ENCODE measurements around the gene RASGRF1. TPM values are rescaled to one million over a fixed set of nuclear protein-coding genes. Genes with fewer than 3 reads are reported as not detected.

RASGRF1 gene
- total and polyA plus RNA-seq, 9 of the 15 experiments (the other 6 are each of a cell fraction or from before 2014, with no cell fraction given) = 0.03 to 0.58 (median 0.06) TPM; not detected in 1

DNA sequence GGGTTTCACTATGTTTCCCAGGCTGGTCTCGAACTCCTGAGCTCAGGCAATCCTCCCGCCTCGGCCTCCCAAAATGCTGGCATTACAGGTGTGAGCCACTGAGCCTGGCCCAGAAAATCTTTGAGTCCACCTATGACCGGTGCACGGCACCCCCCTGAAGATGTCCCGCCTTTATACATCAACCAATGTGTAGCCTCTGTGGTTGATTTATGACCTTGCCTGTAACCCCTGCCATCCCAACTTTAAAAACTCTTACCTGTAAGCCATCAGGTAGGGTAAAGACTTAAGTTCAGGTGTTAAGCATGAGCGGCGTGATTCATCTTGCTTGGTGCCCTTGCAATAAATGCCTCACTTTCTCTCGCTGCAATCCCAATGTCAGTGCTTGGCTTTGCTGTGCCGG lies 131.2 kb downstream of the RASGRF1 start:
- Histone ChIP-seq H3K4me2 (ENCODE audit: insufficient read depth, low read length) (no peak overlapping the region), H4K20me1 (replicated peaks; ENCODE audit: control insufficient read depth, insufficient read depth, low read length) (no peaks in the 10 kb centered on the region), H3K9ac (ENCODE audit: insufficient read depth in 1 of 2, low read depth in 2 of 2, low read length in 2 of 2) (no peak overlapping the region), H3K4me1 (replicated peaks in 1 of 2; ENCODE audit: control insufficient read depth in 2 of 2, insufficient read depth in 2 of 2, low read length in 2 of 2) (peaks cover 0 to 4% of the 10 kb centered on the region in 2 experiments; a peak in 2 of 5 replicates), H3K27ac (ENCODE audit: extremely low read depth, low read depth, low read length) (no peak overlapping the region), H3K4me3 (no peak overlapping the region), H3K9me1 (ENCODE audit: control insufficient read depth, insufficient read depth, low read length) (no peaks in the 10 kb centered on the region), H3K79me2 (ENCODE audit: control insufficient read depth, insufficient read depth, low read length) (no peaks in the 10 kb centered on the region), H3K36me3 (ENCODE audit: control insufficient read depth, insufficient read depth, low read length) (no peaks in the 10 kb centered on the region), H2AFZ (ENCODE audit: low read depth, low read length) (no peak overlapping the region), H3K27me3 (ENCODE audit: control insufficient read depth in 2 of 2, insufficient read depth in 2 of 2, low read length in 2 of 2) (0 out of 5 replicates have a peak, but pooled peaks cover 0 to 2% of the 10 kb centered on the region in 2 experiments), H3K9me3 (replicated peaks; ENCODE audit: control insufficient read depth, insufficient read depth, low read depth, low read length) (no peaks in the 10 kb centered on the region)
- 77% methylated on average over 10 of the region's 10 CpGs for WGBS (ENCODE audit: insufficient coverage, low coverage, missing lambda C conversion rate)
- no TSS peak for BruUV-seq (replicated peaks)
- no peak for DNase-seq (ENCODE audit: extremely low read depth in 1 of 4, low spot score in 3 of 4)
- POLR2A ChIA-PET = no interaction called here
- ATAC-seq = no peak
- CTCF ChIA-PET (ENCODE audit: low intra/inter-chr PET ratio) = no interaction called here
- TF ChIP-seq PPARD (CRISPR knock-in tag; IDR thresholded peaks at IDR 0.05) (no peak), ZNF583 (CRISPR knock-in tag; IDR thresholded peaks at IDR 0.05) (no peak), MEIS2 (IDR thresholded peaks at IDR 0.05; ENCODE audit: partially characterized antibody) (peak; percentile 36), TAF9B (IDR thresholded peaks at IDR 0.05; ENCODE audit: partially characterized antibody) (no peak), ZNF316 (IDR thresholded peaks at IDR 0.05) (no peak)
- TF ChIP-seq, protein P1, sequence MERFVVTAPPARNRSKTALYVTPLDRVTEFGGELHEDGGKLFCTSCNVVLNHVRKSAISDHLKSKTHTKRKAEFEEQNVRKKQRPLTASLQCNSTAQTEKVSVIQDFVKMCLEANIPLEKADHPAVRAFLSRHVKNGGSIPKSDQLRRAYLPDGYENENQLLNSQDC (CRISPR knock-in tag; IDR thresholded peaks at IDR 0.05) = no peak
- TF ChIP-seq, protein P2, sequence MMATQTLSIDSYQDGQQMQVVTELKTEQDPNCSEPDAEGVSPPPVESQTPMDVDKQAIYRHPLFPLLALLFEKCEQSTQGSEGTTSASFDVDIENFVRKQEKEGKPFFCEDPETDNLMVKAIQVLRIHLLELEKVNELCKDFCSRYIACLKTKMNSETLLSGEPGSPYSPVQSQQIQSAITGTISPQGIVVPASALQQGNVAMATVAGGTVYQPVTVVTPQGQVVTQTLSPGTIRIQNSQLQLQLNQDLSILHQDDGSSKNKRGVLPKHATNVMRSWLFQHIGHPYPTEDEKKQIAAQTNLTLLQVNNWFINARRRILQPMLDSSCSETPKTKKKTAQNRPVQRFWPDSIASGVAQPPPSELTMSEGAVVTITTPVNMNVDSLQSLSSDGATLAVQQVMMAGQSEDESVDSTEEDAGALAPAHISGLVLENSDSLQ (IDR thresholded peaks at IDR 0.05) = peak; percentile 76
- TF ChIP-seq, protein P3, sequence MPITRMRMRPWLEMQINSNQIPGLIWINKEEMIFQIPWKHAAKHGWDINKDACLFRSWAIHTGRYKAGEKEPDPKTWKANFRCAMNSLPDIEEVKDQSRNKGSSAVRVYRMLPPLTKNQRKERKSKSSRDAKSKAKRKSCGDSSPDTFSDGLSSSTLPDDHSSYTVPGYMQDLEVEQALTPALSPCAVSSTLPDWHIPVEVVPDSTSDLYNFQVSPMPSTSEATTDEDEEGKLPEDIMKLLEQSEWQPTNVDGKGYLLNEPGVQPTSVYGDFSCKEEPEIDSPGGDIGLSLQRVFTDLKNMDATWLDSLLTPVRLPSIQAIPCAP (CRISPR knock-in tag; IDR thresholded peaks at IDR 0.05; ENCODE audit: borderline replicate concordance) = no peak
- intact Hi-C loops (cut with micrococcal nuclease) = no loop called here
- no peak for FAIRE-seq
- in situ Hi-C loops (cut with MboI) = no loop called here
